HepG2 (cell line): ENCODE measurements around the gene TTN. TPM values are rescaled to one million over a fixed set of nuclear protein-coding genes. Genes with fewer than 3 reads are reported as not detected.

Source experiments
- AKAP8 ChIP-seq: sonication (generic); formaldehyde crosslinking; IDR thresholded peaks from 2 replicates; pipeline ENCODE4 v1.5.1; 2020; ENCODE audit warnings: mild to moderate bottlenecking, missing genetic modification reagents
- ATF3 ChIP-seq: sonication (generic); formaldehyde crosslinking; IDR thresholded peaks from 2 replicates; pipeline ENCODE4 v1.4.0; 2020; ENCODE audit warnings: missing genetic modification reagents
- ATF7-NPFF ChIP-seq: sonication (generic); formaldehyde crosslinking; IDR thresholded peaks from 2 replicates; pipeline ENCODE4 v1.8.1; 2023; ENCODE audit warnings: mild to moderate bottlenecking, low read depth, missing genetic modification reagents, moderate library complexity
- CBX5 ChIP-seq: sonication (generic); formaldehyde crosslinking; IDR thresholded peaks from 2 replicates; pipeline ENCODE4 v1.4.0; 2020; ENCODE audit warnings: missing genetic modification reagents, borderline replicate concordance
- CSRNP1 ChIP-seq: sonication (generic); formaldehyde crosslinking; IDR thresholded peaks from 2 replicates; pipeline ENCODE4 v1.8.1; 2023; ENCODE audit warnings: mild to moderate bottlenecking, missing genetic modification reagents
- EZH2 ChIP-seq: conservative IDR thresholded peaks from 2 replicates; pipeline ENCODE4 v1.6.1; 2012; ENCODE audit warnings: mild to moderate bottlenecking, low read depth, low read length, moderate library complexity
- FOXO4 ChIP-seq: sonication (generic); formaldehyde crosslinking; conservative IDR thresholded peaks from 2 replicates; pipeline ENCODE4 v1.8.1; 2023; ENCODE audit warnings: missing genetic modification reagents
- GLI4 ChIP-seq: sonication (generic); formaldehyde crosslinking; IDR thresholded peaks from 2 replicates; pipeline ENCODE4 v1.5.1; 2020; ENCODE audit warnings: missing genetic modification reagents, mild to moderate bottlenecking, moderate library complexity, borderline replicate concordance
- MAF1 ChIP-seq: sonication (generic); formaldehyde crosslinking; IDR thresholded peaks from 2 replicates; pipeline ENCODE4 v1.5.0; 2020; ENCODE audit warnings: missing genetic modification reagents, borderline replicate concordance
- NFRKB ChIP-seq: fragments of 450-650 bp; IDR thresholded peaks from 2 replicates; pipeline ENCODE4 v1.6.1; 2017
- POGZ ChIP-seq: sonication (generic); formaldehyde crosslinking; IDR thresholded peaks from 2 replicates; pipeline ENCODE4 v1.4.0; 2020; ENCODE audit warnings: mild to moderate bottlenecking, missing genetic modification reagents
- SP140L ChIP-seq: sonication (generic); formaldehyde crosslinking; IDR thresholded peaks from 2 replicates; pipeline ENCODE4 v1.4.0; 2020; ENCODE audit warnings: missing genetic modification reagents, borderline replicate concordance
- SRY ChIP-seq: sonication (generic); formaldehyde crosslinking; IDR thresholded peaks from 2 replicates; pipeline ENCODE4 v1.8.0; 2022; ENCODE audit warnings: mild to moderate bottlenecking, missing genetic modification reagents
- ZFP91 ChIP-seq: sonication (generic); formaldehyde crosslinking; IDR thresholded peaks from 2 replicates; pipeline ENCODE4 v1.9.0; 2022; ENCODE audit warnings: missing genetic modification reagents, mild to moderate bottlenecking, borderline replicate concordance
- ZFYVE20 ChIP-seq: sonication (generic); formaldehyde crosslinking; IDR thresholded peaks from 2 replicates; pipeline ENCODE4 v1.8.0; 2023; ENCODE audit warnings: low read depth, mild to moderate bottlenecking, moderate library complexity, missing genetic modification reagents, borderline replicate concordance
- ZNF20 ChIP-seq: sonication (generic); formaldehyde crosslinking; IDR thresholded peaks from 2 replicates; pipeline ENCODE4 v1.4.0; 2020; ENCODE audit warnings: mild to moderate bottlenecking, moderate library complexity, missing genetic modification reagents
- ZNF672 ChIP-seq: sonication (generic); formaldehyde crosslinking; IDR thresholded peaks from 2 replicates; pipeline ENCODE4 v1.8.1; 2022; ENCODE audit warnings: missing genetic modification reagents
- ZNF768 ChIP-seq: sonication (generic); formaldehyde crosslinking; IDR thresholded peaks from 2 replicates; pipeline ENCODE4 v1.4.0; 2020; ENCODE audit warnings: missing genetic modification reagents
- polyA plus RNA-seq, 8 experiments: library from polyadenylated mRNA; depleted of rRNA in 3 of 8; stranded (reverse) in 7 of 8; unstranded in 1 of 8; fragments of >200 nt; fragmentation: Illumina TruSeq in 4 of 8; extraction: Trizol in 4 of 8; gene quantifications; 2 replicates each; pipeline versions ENCODE4 v1.2.1 to v1.2.3, GENCODE V29; 2011 to 2016; ENCODE audit warnings: low read depth in 4 of 8, missing spikeins in 1 of 8, mixed read lengths in 1 of 8; ENCODE audit not compliant: insufficient read depth in 1 of 8
- total RNA-seq, 5 experiments: library from RNA; depleted of rRNA; stranded (reverse); fragments of >200 nt; fragmentation: Illumina TruSeq; extraction: Trizol; gene quantifications; 2 replicates each; pipeline ENCODE4 v1.2.3, GENCODE V29; 2016; ENCODE audit warnings: low read depth in 1 of 5

Gene TTN
- total and polyA plus RNA-seq, 2 of the 13 experiments (the other 11 are each of a cell fraction or from before 2014, with no cell fraction given) = under 0.01 TPM

GRCh38 chr2:178480227-178481181, 326.7 kb downstream of the TTN start, which contains the start of gene PLEKHA3 (continued):
- TF ChIP-seq ZFYVE20 (CRISPR knock-in tag) (no peak), CBX5 (CRISPR knock-in tag) (no peak), NFRKB (no peak), SP140L (CRISPR knock-in tag) (no peak), ZNF20 (0 out of 2 replicates have a peak, but pooled peaks have one; percentile 25), ZNF768 (CRISPR knock-in tag) (0 out of 2 replicates have a peak, but pooled peaks have one; percentile 7), EZH2 (no peak), GLI4 (CRISPR knock-in tag) (no peak), FOXO4 (no peak), ZNF672 (CRISPR knock-in tag) (no peak), AKAP8 (CRISPR knock-in tag) (peak; percentile 58; the same call in 1 of the 2 replicates), ATF3 (CRISPR knock-in tag) (no peak), POGZ (CRISPR knock-in tag) (peak; percentile 74; the same call in 1 of the 2 replicates), SRY (peak; percentile 54; the same call in 1 of the 2 replicates), ATF7-NPFF (CRISPR knock-in tag) (no peak; the same call in 1 of the 2 replicates), ZFP91 (peak; percentile 74; the same call in 1 of the 2 replicates), MAF1 (CRISPR knock-in tag) (peak; percentile 29; the same call in 1 of the 2 replicates), CSRNP1 (CRISPR knock-in tag) (0 out of 2 replicates have a peak, but pooled peaks have one; percentile 38)
